ENCODE data around the gene ZNF8.
"Not testable (repeated sequence)": the region's sequence is repeated elsewhere in the genome, so short reads cannot be mapped to it uniquely, and the experiment has no call there.

The ZNF8 gene

DNA sequence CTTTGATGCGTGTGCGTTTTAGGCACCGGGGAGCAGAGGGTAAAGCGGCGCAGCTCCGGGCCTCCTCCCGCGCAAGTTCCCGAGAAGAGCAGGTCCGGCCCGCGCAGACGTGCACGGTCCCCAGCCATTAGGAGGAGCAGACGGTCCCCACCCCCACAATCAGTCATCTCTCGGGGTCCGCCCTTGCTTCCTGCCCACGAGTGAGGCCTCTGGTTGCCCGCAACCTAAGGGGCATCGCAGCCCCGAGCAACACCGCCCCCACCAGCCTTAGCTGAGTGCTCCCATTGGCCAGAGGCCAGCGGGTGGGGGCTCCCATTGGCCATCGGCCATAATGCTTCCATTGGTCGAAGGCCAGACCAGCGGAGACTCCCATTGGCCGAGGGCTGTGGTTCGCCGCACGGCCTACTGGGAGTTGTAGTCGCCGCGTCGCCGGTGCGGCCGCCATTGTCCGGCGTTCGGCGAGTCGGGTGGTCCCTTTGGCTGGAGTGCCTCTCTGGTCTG is at the start of gene ZNF8:
ZNF8 (plus strand) TSS at position 415 of the 501 bp plus-strand sequence. CDS start 127 bp downstream, outside the sequence.
- DNase-seq = peak; percentile 97

DNA sequence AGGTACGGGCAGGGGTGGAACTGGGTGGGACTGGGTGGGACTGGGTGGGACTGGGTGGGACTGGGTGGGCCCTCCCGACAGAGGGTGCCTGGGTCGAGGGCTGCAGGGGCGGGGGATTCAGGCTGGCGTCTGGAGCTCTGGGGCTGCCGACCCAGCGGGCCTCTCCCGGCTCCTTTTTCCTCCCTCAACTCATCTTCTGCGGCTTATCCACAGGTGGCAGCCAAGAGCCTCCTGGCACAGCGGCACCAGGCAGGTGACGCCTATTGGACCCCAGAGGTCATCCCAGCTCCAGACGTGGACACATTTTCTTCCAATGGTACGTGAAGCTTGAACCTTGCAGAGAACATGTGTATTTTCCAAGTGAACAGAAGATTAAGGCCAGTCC is 49.5 kb upstream of the ZNF8 start:
- peak; percentile 7 for DNase-seq

DNA sequence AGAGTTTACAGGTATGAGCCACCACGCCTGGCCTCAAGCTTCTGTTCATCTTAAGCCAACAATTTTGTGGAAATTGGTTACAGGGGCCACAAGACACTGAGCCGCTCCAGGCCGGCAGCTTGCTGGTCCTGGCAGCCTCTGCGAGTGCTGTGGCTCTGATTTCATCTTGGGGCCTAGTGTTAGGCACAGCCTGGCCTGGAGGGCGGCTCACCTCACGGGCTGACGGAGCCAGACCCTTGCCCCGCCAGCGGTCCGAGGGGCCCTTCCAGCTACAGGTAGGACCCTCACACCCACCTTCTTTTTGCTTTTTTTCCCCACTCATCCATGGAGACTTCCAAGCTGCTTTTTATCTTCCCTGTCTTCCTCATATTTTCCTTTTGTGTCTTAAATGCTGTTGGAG is 41.4 kb upstream of the ZNF8 start:
- no peak for DNase-seq

DNA sequence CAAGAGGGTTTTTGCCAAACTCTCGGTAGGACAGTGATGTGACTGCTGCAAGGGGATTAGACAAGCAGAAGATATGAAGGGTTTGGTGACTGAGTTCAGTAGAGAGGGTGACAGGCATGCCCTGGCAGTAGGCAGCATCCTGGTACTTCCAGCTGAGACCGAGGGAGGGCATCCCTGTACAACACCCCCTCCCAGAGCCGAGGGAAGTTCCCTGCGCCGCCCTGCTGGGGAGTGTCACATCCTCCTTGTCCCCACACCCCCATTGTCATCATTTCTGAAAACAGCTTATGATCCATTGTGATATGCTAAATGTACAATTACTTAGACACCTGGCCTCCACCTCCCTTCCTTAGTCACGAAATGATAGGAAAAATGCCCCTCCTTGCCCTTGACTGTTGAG is 35.4 kb upstream of the ZNF8 start:
- no peak for DNase-seq

DNA sequence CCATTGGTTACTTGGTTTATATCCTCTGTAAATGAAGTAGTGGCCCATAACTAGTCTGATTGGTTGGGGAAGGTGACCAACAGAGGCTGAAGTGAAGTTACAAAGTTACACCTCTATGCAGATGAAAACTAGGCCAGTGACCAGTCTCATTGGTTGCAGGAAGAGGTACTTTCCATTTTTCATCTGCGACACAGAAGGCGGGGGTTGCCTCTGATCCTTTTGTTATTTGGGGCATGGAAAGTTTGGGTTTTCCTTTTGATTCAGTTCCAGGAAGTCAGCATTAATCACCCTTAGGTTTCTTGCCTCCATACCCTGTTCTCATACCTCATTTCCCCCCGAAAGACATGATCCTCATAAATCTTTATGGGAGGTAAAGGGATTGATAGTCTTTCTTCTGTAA is 29.9 kb upstream of the ZNF8 start:
- DNase-seq = no peak

DNA sequence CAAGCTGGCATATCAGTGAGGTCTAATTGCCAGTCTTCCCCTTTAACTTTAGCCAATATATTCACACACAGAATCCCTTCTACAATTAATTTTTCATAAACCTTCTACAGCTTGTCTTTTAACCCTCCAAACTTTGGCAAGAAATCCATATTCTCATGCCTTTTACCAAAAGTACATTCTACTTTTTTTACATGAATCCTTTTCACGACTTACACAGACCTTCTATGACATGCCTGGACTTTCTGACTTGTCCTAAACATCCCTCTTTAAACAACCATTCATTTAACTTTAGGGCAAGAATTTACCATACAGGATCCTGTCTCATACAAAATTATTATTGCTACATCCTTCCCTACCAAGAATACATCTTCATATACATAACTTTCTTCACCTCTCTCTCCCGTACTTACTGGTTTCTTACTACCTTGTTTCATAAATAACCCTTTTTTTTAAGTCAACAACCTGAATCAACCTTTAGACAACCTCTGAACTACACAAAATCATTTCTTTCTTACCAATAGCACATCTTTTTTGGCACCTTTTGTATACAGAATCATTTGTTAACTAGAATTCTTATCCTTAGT is 26.6 kb upstream of the ZNF8 start:
- DNase-seq = no peak

DNA sequence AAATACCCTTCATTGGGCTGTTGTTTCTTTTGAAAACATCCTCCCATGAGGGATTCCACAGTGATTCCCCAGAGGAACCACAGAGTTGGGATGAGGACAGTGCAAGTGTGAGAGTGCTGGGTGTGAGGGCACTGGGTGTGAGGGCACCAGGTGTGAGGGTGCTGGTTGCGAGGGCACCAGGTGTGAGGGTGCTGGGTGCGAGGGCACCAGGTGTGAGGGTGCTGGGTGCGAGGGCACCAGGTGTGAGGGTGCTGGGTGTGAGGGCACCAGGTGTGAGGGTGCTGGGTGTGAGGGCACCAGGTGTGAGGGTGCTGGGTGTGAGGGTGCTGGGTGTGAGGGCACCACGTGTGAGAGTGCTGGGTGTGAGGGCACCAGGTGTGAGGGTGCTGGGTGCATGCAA is 20.5 kb upstream of the ZNF8 start:
- not testable (repeated sequence) for DNase-seq

DNA sequence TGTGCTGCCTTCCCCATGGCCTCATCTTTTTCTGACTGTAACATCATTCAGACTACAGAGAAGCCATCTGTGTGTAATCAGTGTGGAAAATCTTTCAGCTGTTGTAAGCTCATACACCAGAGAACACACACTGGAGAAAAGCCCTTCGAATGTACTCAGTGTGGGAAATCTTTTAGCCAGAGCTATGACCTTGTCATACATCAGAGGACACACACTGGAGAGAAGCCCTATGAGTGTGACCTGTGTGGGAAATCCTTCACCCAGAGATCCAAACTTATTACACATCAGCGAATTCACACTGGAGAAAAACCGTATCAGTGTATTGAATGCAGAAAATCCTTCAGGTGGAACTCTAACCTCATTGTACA is 17.2 kb upstream of the ZNF8 start:
- no peak for DNase-seq

DNA sequence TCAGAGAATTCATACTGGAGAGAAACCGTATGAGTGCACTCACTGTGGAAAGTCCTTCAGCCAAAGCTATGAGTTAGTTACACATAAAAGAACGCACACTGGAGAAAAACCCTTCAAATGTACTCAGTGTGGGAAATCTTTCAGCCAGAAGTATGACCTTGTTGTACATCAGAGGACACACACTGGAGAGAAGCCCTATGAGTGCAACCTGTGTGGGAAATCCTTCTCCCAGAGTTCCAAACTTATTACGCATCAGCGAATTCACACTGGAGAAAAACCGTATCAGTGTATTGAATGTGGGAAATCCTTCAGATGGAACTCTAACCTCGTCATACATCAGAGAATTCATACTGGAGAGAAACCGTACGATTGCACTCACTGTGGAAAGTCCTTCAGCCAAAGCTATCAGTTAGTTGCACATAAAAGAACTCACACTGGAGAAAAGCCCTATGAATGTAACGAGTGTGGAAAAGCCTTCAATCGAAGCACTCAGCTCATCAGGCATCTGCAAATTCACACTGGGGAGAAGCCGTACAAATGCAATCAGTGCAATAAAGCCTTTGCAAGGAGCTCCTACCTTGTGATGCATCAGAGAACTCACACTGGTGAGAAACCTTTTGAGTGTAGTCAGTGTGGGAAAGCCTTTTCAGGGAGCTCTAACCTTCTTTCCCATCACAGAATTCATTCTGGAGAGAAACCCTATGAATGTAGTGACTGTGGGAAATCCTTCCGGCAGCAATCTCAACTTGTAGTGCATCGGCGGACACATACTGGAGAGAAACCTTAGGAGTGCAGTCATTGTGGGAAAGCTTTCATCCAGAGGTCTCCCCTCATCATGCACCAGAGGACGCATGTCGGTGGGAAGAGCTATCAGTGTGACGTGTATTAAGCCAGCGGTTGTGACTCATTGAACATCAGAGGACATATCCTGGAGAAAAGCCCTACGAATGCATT is 16.5 kb upstream of the ZNF8 start:
- no peak for DNase-seq

DNA sequence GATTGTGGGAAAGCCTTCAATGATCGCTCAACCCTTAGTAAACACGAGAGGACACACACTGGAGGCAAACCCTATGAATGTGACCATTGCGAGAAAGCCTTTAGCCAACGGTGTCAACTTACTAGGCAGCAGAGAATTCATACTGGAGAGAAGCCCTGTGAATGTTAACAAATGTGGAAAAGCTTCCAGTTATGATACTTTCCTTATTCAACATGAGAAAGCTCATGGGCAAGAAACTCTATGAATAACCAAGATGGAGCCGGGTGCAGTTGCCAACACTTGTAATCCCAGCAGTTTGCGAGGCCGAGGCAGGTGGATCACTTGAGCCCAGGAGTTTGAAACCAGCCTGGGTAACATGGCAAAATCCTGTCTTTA is 15.8 kb upstream of the ZNF8 start:
- DNase-seq = no peak

DNA sequence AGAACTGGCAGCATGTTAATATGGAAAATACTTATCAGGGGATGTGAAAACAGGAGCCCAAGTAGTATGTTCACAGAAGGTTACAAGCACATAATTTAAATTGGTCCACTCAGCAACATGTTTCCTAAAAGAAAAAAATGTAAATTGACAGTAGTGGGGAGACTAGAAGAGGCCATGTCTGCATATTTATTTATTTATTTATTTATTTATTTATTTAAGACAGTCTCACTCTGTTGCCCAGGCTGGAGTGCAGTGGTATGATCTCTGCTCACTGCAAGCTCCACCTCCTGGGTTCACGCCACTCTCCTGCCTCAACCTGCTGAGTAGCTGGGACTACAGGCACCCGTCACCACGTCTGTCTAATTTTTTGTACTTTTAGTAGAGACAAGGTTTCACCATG is 13.7 kb upstream of the ZNF8 start:
- no peak for DNase-seq

DNA sequence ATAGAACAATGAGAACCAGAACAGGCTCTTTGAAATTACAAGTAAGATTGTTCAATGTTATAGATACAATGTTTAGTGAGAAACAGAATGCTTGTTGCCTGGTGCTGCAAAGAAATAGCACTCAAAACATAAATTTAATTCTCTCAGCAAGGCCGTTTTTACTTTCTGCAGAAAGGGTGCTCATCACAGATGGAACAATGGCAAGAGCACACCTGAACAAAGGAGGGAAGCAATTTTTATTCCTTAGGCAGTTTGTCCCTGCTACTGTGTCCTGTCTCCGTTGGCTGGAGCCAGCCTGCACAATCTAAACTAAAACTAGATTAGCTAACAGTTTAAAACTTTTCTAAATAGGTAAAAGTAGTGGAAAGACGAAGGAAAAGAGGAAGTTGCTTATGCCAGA is 10.4 kb upstream of the ZNF8 start:
- no peak for DNase-seq

DNA sequence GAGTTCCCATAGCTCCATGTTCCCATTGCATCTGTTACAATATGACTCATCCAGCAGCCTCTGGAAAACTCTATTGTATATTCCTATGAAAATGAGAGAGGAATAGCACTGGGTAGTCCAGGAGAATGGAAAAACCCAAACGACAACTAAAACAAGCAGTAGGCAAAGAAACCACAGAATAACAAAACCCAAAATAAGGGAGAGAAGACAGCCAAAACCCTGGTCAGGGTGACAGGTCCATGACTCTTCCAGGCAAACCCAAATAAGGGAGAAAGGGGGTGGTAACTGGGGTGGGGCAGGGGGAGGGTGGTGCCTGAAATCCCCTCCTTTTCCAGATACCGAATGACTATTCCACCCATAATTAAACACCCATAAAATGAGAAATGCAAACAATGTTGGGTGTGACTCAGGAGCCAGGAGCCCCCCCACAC is 4.0 kb upstream of the ZNF8 start:
- no peak for DNase-seq

DNA sequence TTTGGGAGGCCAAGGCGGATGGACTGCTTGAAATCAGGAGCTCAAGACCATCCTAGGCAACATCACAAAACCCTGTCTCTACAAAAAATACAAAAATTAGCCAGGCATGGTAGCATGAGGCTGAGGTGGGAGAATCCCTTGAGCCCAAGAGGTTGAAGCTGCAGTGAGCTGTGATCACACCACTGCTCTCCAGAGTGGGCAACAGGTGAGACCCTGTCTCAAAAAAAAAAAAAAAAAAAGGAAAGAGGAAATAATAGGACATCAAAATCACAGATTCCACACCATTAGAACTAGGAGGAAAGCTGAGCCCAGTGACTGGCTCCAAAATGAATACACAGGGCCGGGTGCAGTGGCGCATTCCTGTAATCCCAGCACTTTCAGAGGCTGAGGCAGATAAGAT is 3.2 kb upstream of the ZNF8 start:
- no peak for DNase-seq

DNA sequence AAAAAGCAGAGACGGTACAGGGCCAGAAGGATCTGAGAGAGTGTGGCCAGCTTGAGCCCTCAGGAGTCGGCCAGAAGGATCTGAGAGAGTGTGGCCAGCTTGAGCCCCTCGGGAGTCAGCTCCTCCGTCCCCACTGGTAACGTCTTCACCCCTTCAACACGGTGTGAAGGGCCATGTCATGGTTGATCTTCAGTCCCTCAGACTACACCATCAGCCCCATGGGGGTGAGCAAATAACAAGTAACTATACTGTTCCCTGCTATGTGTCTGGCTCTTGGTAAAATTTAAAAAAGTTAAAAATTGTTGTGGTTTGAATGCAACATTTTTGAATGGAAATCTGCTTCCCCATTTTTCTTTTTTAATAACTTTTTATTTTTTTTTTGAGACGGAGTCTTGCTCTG is 1.6 kb upstream of the ZNF8 start:
- DNase-seq = no peak

DNA sequence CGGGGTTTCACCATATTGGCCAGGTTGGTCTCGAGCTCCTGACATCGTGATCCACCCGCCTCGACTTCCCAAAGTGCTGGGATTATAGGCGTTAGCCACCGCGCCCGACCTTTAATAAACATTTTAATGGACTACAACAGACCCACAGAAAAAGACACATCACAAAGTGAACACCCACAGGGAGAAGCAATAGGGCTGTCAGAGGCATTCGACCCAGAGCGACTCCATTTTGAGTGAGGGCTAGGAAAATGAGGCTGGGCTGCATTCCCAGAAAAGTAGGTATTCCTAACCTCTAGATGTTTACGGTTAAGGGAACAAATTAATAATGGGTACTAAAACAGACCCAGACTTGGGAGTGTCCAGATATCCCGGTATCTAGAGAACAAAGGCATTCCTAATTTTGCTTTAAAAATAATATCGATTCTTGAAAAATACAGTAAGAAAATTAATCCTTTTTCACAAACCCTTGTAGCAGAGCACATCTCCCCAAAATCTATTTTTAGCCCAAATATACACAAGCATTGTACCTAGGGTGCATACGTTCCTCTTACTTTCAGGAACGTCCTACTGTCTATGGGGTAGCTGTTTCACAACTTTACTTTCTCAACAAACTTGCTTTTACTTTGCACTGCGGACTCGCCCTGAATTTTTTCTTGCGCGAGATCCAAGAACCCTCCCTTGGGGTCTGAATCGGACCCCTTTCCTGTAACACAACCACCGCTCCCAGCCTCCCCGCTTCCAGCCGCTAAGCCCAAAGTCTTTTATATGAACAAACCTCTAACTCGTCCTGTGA is 811 bp upstream of the ZNF8 start:
- no peak for DNase-seq

DNA sequence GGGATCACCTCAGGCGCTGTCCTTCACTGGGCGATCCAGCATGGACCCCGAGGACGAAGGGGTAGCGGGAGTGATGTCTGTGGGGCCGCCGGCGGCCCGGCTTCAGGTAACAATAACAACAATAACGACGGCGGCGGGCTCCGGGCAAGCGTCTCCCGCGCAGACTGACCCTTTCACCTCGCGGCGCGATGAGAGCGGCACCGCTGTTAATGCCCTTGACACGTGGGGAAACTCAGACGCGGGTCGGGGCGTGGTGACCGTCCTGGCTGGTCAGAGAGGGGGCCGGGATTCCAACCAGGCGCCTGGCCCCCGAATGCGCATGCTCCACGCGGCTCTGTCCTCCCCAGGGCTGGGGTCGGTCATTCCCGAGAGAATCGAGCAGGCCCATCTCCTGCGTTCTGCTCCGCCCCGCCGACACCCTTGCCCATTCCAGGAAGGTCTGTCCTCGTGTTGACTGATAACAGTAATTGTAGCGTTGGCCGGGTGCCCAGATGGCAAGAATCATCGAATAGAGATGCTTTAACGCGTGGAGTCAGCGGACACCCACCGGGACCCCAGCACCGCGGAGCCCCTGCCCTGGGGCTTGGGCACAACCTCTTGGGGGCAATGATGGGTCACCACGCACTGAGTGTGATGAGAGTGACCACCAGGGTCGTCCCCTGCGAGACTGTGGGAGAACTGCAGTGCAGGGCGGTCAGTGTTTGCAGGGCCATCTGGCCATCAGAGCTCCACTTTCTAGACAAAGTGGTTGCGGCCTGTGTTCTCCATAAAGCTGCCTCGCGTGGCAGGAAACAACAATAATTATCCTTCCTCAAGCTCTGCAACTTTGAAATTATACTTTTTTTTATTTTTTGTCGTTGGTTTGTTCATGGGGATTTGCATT is 528 bp downstream of the ZNF8 start:
- DNase-seq = peak; percentile 47

DNA sequence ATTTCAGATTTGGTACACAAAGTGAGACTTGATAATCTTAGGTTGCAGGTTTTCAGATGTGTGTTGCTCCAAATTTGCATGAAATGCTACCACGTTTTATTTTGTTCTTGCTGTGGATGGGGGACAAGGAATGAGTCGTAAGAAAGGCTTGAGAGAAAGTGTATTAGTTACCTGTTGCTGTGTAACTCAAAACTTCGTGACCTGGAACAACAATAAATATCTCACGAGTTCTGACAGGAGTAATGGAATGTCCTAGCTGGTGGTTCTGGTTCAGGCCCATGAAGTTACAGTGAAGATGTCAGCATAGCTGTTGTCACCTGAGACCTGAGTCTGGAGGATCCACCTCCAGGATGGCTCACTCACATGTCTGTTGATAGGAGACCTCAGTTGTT is 1.2 kb downstream of the ZNF8 start:
- DNase-seq = no peak

DNA sequence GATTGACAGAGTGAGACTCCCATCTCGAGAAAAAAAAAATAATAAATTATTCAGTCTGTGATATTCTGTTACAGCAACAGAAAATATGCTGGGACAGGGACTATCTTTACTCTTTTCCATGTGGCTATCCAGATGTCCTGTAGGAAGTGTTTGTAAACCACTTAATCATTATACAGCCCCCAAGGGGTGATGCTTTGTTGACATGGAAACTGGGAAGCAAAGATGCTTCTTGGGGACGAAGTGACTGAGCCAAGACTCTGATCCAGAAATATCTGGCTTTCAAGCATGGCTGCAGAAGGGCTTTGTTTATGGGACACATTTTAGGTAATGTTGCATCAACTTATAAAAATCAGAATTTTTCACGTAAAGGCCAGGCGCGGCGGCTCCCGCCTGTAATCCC is 5.4 kb downstream of the ZNF8 start:
- no peak for DNase-seq

DNA sequence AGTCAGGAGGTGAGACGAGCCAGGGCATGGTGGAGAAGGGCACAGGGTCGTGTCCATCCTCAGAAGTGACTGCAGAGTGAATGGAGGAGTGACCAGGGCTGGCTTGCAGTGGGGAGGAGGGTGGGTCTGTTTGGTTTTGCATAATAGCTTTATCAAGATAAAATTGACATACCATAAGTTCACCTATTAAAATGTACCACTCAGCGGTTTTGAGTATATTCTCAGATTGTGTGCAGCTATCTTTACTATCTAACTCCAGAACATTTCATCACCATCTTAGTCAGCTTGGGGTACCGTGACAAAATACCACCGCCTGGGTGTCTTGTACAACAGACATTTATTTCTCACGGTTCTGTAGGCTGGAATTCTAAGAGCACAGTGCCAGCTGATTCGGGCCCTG is 13.2 kb downstream of the ZNF8 start:
- DNase-seq = no peak

DNA sequence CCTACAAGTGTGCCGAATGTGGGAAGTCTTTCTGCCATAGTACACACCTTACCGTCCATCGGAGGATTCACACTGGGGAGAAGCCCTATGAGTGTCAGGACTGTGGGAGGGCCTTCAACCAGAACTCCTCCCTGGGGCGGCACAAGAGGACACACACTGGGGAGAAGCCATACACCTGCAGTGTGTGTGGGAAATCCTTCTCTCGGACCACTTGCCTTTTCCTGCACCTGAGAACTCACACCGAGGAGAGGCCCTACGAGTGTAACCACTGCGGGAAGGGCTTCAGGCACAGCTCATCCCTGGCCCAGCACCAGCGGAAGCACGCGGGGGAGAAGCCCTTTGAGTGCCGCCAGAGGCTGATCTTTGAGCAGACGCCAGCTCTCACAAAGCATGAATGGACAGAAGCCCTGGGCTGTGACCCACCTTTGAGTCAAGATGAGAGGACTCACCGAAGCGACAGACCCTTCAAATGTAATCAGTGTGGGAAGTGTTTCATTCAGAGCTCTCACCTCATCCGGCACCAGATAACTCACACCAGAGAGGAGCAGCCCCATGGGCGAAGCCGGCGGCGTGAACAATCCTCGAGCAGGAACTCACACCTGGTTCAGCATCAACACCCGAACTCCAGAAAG is 16.1 kb downstream of the ZNF8 start:
- no peak for DNase-seq

DNA sequence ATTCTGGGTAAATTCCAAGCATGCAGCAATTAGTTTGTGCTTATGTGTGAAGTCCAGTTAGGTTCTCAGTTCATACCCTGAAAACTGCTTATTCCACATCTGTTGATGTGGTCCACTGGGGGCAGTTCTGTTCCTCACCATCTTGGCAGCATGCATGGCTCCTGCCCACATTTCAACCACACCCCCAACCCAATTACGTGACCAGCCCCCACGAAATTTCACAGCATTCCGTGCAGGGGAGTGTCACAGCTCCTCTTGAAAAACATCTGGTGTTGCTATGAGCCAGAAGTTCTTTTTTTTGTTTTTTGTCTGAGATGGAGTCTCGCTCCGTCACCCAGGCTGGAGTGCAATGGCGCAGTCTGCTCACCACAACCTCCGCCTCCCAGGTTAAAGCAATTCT is 17.3 kb downstream of the ZNF8 start:
- no peak for DNase-seq

Data from CD4-positive, alpha-beta T cell treated with Interleukin-6 for 4 hours (primary cell).